ENCODE data around the gene JOSD2. TPM values are rescaled to one million over a fixed set of nuclear protein-coding genes. Genes with fewer than 3 reads are reported as not detected.

The JOSD2 gene
- total RNA-seq, 1 experiment from 2014 or later = 27.9 TPM

DNA sequence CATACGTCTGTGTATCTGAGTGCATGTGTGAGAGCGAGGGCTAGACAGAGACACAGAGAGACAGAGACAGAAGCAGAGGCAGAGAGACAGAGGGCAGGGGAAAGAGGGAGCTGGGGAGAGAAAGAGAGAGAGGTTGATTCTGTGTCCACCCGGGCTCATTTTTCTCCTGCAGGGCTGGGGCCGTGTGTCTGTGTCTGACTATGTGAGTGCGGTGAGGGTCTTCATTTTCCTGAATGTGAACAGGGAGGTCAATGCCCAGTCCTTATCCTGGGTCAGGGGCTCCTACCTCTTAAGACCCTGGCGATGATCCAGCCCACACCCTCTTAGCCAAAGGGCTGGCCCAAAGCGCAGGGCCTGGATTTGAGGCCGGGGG is 39.6 kb upstream of the JOSD2 start:
- no peaks in the 10 kb centered on the region for H3K4me1 Mint-ChIP-seq (ENCODE audit: low read depth, unreplicated experiment)
- POLR2A ChIA-PET = no interaction called here
- CTCF ChIA-PET = no interaction called here
- Histone ChIP-seq H3K27me3 (replicated peaks; ENCODE audit: control insufficient read depth, insufficient read depth, low read length) (peaks cover 2% of the 10 kb centered on the region; the same call in 1 of the 2 replicates), H3K4me1 (0 out of 2 replicates have a peak, but pooled peaks cover under 1% of the 10 kb centered on the region), H3K4me3 (ENCODE audit: low read depth, low read length) (no peak overlapping the region), H3K36me3 (ENCODE audit: control insufficient read depth, insufficient read depth, low read length) (no peaks in the 10 kb centered on the region), H3K9me3 (no peaks in the 10 kb centered on the region)
- no peaks in the 10 kb centered on the region for H3K36me3 Mint-ChIP-seq (ENCODE audit: insufficient read depth, unreplicated experiment)
- H3K27me3 Mint-ChIP-seq (ENCODE audit: insufficient read depth, unreplicated experiment) = peaks cover 32% of the 10 kb centered on the region
- TF ChIP-seq, protein P1, sequence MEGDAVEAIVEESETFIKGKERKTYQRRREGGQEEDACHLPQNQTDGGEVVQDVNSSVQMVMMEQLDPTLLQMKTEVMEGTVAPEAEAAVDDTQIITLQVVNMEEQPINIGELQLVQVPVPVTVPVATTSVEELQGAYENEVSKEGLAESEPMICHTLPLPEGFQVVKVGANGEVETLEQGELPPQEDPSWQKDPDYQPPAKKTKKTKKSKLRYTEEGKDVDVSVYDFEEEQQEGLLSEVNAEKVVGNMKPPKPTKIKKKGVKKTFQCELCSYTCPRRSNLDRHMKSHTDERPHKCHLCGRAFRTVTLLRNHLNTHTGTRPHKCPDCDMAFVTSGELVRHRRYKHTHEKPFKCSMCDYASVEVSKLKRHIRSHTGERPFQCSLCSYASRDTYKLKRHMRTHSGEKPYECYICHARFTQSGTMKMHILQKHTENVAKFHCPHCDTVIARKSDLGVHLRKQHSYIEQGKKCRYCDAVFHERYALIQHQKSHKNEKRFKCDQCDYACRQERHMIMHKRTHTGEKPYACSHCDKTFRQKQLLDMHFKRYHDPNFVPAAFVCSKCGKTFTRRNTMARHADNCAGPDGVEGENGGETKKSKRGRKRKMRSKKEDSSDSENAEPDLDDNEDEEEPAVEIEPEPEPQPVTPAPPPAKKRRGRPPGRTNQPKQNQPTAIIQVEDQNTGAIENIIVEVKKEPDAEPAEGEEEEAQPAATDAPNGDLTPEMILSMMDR (IDR thresholded peaks at IDR 0.05; ENCODE audit: insufficient read depth in 1 of 2, low read depth in 1 of 2, low read length in 1 of 2, severe bottlenecking in 1 of 2, unreplicated experiment in 1 of 2) = no peak
- H3K27ac Mint-ChIP-seq (ENCODE audit: unreplicated experiment) = no peak overlapping the region
- BruUV-seq (replicated peaks) = no TSS peak
- no peak overlapping the region for H3K4me3 Mint-ChIP-seq (ENCODE audit: unreplicated experiment)
- DNase-seq = no peak
- intact Hi-C loops (cut with micrococcal nuclease; ENCODE audit: unreplicated experiment) = no loop called here
- no peaks in the 10 kb centered on the region for H3K9me3 Mint-ChIP-seq (ENCODE audit: unreplicated experiment)

DNA sequence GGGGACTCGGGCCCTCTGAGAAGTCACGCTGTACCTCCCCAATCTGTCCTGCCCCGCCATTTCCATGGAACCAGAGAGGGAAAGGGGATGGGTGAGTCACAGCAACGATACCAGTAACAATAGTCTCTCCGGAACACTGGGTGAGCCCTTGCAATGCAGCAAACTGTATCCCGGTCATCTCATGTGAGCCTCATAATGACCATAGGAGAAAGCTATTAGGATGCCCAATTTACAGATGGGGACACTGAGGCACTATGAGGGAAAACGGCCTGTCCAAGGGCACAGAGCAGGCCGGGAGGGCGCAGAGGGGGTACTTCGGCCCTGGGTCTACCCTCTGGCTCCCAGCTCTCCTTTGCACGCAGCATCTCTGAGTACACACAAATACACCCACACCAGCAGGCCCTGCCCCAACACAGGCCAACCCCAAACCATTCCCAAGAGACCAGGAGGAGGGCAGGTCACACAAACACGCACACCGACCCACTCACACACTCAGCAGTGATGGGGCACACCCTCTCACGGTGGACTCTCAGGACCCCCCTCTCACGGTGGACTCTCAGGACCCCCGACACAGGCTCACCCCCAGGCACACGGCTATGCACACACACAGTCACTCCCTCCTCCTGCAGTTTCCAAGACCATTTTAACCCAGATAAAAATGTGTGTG is 39.1 kb upstream of the JOSD2 start:
- H3K4me3 Mint-ChIP-seq (ENCODE audit: unreplicated experiment) = no peak overlapping the region
- H3K9me3 ChIP-seq = no peaks in the 10 kb centered on the region
- no peak overlapping the region for H3K27ac Mint-ChIP-seq (ENCODE audit: unreplicated experiment)
- DNase-seq = no peak
- no peaks in the 10 kb centered on the region for H3K4me1 Mint-ChIP-seq (ENCODE audit: low read depth, unreplicated experiment)
- TF ChIP-seq, protein P1 (IDR thresholded peaks at IDR 0.05; ENCODE audit: insufficient read depth in 1 of 2, low read depth in 1 of 2, low read length in 1 of 2, severe bottlenecking in 1 of 2, unreplicated experiment in 1 of 2) = no peak
- H3K9me3 Mint-ChIP-seq (ENCODE audit: unreplicated experiment) = no peaks in the 10 kb centered on the region
- H3K36me3 Mint-ChIP-seq (ENCODE audit: insufficient read depth, unreplicated experiment) = no peaks in the 10 kb centered on the region
- BruUV-seq (replicated peaks) = no TSS peak
- H3K4me1 ChIP-seq = no peaks in the 10 kb centered on the region
- no peaks in the 10 kb centered on the region for H3K36me3 ChIP-seq (ENCODE audit: control insufficient read depth, insufficient read depth, low read length)
- H3K27me3 ChIP-seq (replicated peaks; ENCODE audit: control insufficient read depth, insufficient read depth, low read length) = peaks cover 2% of the 10 kb centered on the region; the same call in 1 of the 2 replicates
- intact Hi-C loops (cut with micrococcal nuclease; ENCODE audit: unreplicated experiment) = no loop called here
- no peak overlapping the region for H3K4me3 ChIP-seq (ENCODE audit: low read depth, low read length)
- CTCF ChIA-PET = no interaction called here
- POLR2A ChIA-PET = interaction anchor here (0.6 kb wide), 1 partner anchor 181 kb away, joined by 3 read pairs; no protein-coding TSS in a partner anchor
- H3K27me3 Mint-ChIP-seq (ENCODE audit: insufficient read depth, unreplicated experiment) = peaks cover 29% of the 10 kb centered on the region

GRCh38 chr19:50549059-50549926 is 38.3 kb upstream of the JOSD2 start:
- no peaks in the 10 kb centered on the region for H3K36me3 Mint-ChIP-seq (ENCODE audit: insufficient read depth, unreplicated experiment)
- H3K27me3 ChIP-seq (replicated peaks; ENCODE audit: control insufficient read depth, insufficient read depth, low read length) = peaks cover 2% of the 10 kb centered on the region; the same call in 1 of the 2 replicates

More at GRCh38 chr19:50549059-50549926, 38.3 kb upstream of the JOSD2 start:
- H3K9me3 Mint-ChIP-seq (ENCODE audit: unreplicated experiment) = no peaks in the 10 kb centered on the region
- H3K4me3 ChIP-seq (ENCODE audit: low read depth, low read length) = no peak overlapping the region
- no TSS peak for BruUV-seq (replicated peaks)
- H3K4me1 Mint-ChIP-seq (ENCODE audit: low read depth, unreplicated experiment) = no peaks in the 10 kb centered on the region
- H3K36me3 ChIP-seq (ENCODE audit: control insufficient read depth, insufficient read depth, low read length) = no peaks in the 10 kb centered on the region
- CTCF ChIA-PET = no interaction called here
- peaks cover 27% of the 10 kb centered on the region for H3K27me3 Mint-ChIP-seq (ENCODE audit: insufficient read depth, unreplicated experiment)
- intact Hi-C loops (cut with micrococcal nuclease; ENCODE audit: unreplicated experiment) = no loop called here
- POLR2A ChIA-PET = interaction anchor here (0.6 kb wide), 1 partner anchor 180 kb away, joined by 3 read pairs; no protein-coding TSS in a partner anchor
- no peak overlapping the region for H3K27ac Mint-ChIP-seq (ENCODE audit: unreplicated experiment)
- DNase-seq = no peak
- no peak overlapping the region for H3K4me3 Mint-ChIP-seq (ENCODE audit: unreplicated experiment)
- no peaks in the 10 kb centered on the region for H3K9me3 ChIP-seq
- no peaks in the 10 kb centered on the region for H3K4me1 ChIP-seq
- TF ChIP-seq, protein P1 (IDR thresholded peaks at IDR 0.05; ENCODE audit: insufficient read depth in 1 of 2, low read depth in 1 of 2, low read length in 1 of 2, severe bottlenecking in 1 of 2, unreplicated experiment in 1 of 2) = no peak

Measured in Caco-2 (cell line).